Cardiac septum (tissue), 1 donor: ENCODE data around the gene ACP4. TPM values are rescaled to one million over a fixed set of nuclear protein-coding genes. Genes with fewer than 3 reads are reported as not detected.
"Not testable (repeated sequence)": the region's sequence is repeated elsewhere in the genome, so short reads cannot be mapped to it uniquely, and the experiment has no call there.

ENCODE experiments used
- DNase-seq: peaks from one replicate; pipeline ENCODE4 v3.0.0-alpha.2; 2020; ENCODE audit warnings: low spot score
- intact Hi-C: fragments of 100-400 bp; cut with DNase I; formaldehyde crosslinking; loops from one replicate; pipeline ENCODE4 v1.14.0; 2022
- long read RNA-seq: library from polyadenylated mRNA; unstranded; transcript quantifications from one replicate; pipeline ENCODE4 v2.0.0, GENCODE V29; 2021
- total RNA-seq: library from RNA; stranded (reverse); fragmentation: NEBNext Ultra II Directional; extraction: Animal tissue kit (Norgen Biotek cat#: 25700); gene quantifications from one replicate; pipeline ENCODE4 v1.2.1, GENCODE V29; 2021
- donor health status: DM: no; HTN: no; CAD: no.

ACP4 gene, protein sequence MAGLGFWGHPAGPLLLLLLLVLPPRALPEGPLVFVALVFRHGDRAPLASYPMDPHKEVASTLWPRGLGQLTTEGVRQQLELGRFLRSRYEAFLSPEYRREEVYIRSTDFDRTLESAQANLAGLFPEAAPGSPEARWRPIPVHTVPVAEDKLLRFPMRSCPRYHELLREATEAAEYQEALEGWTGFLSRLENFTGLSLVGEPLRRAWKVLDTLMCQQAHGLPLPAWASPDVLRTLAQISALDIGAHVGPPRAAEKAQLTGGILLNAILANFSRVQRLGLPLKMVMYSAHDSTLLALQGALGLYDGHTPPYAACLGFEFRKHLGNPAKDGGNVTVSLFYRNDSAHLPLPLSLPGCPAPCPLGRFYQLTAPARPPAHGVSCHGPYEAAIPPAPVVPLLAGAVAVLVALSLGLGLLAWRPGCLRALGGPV
- total RNA-seq = not detected
- long read RNA-seq = 0 reads

DNA sequence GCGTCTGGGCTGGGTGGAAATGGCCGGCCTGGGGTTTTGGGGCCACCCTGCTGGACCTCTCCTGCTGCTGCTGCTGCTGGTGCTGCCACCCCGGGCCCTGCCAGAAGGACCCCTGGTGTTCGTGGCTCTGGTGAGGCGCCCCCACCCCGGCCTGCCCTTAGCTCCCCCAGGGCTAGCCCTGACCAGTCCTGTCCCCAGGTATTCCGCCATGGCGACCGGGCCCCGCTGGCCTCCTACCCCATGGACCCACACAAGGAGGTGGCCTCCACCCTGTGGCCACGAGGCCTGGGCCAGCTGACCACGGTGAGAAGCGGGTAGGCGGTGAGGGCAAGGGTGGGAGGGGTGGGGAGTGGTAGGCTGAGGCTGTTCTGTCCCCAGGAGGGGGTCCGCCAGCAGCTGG, at the start of gene ACP4:
Gene ACP4, plus strand, starts transcription at position 20 of the 400 bp plus-strand sequence. Its CDS starts 0 bp downstream, at position 20.
- intact Hi-C loops = no loop called here
- no peak for DNase-seq

DNA sequence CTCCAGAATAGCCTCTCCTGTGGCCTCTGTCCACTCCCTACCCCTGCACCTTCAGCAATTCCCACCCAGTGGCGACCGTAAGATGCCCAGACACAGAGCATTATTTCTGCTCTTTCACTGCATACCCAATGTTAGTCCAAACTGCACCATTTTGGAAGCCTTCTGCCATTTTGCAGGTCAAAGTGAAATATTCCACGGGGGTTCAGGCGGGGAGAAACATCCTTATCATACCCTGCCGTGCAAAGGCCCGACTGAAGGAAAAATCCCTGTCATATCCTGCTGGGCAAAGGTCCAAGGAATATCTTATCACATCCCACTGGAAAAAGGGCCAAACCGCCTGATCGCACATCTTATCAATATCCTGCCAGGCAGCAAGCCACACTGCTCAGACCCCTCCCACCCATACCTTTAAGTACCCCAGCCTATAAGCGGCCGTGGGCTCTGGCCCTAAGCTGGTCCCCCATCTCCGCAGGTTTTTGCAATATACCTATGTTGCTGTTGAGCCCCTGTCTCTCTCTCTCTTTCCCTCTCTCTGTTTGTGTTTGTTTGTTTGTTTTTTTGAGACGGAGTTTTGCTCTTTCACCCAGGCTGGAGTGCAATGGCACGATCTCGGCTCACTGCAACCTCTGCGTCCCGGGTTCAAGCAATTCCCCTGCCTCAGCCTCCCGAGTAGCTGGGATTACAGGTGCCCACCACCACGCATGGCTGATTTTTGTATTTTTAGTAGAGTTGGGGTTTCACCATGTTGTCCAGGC, 48.9 kb upstream of the ACP4 start:
- no peak for DNase-seq
- intact Hi-C loops = no loop called here

DNA sequence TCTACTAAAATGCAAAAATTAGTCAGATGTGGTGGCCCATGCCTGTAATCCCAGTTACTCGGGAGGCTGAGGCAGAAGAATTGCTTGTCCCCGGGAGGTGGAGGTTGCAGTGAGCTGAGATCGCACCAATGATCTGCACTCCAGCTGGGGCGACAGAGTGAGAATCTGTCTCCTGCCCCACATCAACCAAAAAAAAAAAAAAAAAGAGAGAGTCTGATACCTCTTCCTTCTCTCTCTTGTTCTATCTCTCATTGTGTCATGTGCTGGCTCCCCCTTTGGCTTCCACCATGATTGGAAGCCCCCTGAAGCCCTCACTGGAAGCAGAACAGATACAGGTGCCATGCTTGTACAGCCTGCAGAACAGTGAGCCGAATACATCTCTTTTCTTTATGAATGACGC, 46.7 kb upstream of the ACP4 start:
- no peak for DNase-seq
- intact Hi-C loops = no loop called here

DNA sequence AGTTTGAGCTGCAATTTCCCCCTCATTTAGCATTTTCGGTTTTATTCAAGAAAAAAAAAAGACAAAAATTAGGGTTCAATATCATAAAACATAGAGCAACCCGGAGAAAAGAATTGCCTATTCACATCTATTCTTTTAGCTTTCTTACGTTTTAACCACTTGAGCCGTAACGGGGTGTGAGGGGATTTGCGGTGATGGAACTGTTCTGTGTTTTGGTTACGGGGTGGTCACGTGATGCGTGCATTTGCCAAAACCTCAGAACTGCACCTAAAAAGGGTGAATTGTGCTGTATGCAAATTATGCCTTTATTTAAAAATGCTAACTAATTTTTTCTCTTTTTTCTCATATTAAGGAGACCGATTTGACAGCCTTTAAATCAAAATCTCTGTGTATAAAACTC, 45.0 kb upstream of the ACP4 start:
- intact Hi-C loops = no loop called here
- DNase-seq = no peak

DNA sequence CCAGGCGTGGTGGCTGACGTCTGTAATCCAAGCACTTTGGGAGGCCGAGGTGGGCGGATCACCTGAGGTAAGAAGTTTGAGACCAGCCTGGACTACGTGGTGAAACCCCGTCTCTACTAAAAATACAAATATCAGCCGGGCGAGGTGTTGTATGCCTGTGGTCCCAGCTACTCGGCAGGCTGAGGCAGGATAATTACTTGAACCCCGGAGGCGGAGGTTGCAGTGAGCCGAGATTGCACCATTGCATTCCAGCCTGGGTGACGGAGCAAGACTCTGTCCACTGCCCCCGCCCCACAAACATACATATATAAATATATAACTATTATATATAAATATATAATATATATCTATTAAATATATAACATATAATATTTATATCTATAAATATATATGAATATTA, 43.1 kb upstream of the ACP4 start:
- intact Hi-C loops, DNase-seq: not testable (repeated sequence)

DNA sequence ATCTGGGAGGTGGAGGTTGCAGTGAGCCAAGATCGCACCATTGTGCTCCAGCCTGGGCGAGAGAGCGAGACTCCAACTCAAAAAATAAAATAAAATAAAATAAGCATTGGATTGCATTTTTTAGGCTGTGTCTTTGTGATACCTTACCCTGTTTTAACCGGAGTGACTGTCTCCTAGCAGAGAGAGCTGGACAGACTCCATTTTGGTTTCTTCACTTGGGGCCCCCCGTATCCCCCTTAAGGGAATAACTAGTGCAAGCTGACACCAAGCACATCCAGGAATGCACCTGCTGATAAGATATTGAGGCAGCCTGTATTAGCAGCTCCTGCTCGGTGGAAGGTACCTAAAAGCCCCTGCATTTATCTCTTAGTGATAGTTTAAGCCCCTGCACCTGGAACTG, 40.7 kb upstream of the ACP4 start:
- DNase-seq = no peak
- intact Hi-C loops = no loop called here

DNA sequence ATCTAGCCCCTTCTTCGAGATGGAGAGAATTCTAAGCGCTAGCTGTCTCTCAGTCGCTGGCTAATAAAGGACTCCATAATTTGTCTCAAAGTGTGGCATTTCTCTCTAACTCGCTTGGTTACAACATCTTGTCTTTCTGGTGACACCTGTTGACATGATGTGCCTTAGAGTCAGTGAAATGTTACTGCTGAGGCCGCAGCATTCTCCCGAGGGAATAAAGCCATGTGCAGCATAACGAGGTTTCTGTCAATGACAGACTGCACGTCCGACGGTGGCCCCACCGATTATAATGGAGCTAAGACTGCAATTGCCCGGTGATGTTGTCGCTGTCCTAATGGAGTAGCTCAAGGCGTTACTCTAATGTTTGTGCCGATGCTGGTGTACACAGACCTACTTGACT, 40.2 kb upstream of the ACP4 start:
- intact Hi-C loops = no loop called here
- no peak for DNase-seq

DNA sequence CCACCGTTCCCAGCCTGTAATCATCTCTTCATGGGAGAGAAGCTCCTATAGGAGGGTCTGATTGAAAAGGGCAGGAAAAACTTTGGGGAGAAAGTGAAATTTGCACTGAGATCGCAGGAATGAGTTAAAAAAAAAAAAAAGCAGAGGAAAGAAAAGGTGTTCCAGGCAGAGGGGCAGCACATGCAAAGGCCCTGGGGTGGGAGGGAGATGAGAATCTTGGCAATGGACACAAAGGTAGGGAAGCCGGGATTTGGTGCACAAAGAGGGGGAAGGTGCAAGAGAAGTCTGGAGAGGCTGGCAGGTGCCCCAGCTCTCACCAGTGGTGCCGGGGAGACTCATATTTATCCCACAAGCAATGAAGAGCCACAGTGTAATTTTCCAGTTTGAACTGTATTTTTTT, 36.3 kb upstream of the ACP4 start:
- no peak for DNase-seq

DNA sequence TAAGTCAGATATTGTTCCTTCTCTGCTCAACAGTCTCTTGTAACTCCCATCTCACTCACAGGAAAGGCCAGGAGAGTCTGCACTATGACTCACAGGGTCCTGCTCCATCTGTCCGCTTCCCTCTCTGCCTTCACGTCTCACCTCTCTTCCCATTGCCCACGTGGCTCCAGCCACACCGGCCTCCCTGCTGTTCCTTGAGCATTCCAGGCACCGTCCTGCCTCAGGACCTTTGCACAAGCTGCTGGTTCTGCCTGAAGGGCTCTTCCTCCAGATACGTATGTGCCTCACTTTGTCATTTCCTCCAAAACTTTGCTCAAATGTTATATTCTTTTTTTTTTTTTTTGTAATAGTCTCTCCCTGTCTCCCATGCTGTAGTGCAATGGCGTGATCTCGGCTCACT, 34.0 kb upstream of the ACP4 start:
- DNase-seq, intact Hi-C loops: not testable (repeated sequence)

More for the DNA sequence above, 36.3 kb upstream of the ACP4 start:
- intact Hi-C loops = no loop called here

DNA sequence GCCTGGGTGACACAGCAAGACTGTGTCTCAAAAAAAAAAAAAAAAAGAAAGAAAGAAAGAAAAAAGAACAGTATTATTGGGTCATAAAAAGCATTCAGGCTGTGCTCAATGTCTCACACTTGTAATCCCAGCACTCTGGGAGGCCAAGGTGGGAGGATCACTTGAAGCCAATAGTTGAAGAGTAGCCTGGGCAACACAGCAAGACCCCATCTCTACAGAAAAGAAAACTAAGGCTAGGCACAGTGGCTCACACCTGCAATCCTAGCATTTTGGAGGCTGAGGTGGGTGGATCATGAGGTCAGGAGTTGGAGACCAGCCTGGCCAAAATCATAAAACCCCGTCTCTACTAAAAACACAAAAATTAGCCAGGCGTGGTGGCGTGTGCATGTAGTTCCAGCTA, 32.6 kb upstream of the ACP4 start:
- intact Hi-C loops, DNase-seq: not testable (repeated sequence)

DNA sequence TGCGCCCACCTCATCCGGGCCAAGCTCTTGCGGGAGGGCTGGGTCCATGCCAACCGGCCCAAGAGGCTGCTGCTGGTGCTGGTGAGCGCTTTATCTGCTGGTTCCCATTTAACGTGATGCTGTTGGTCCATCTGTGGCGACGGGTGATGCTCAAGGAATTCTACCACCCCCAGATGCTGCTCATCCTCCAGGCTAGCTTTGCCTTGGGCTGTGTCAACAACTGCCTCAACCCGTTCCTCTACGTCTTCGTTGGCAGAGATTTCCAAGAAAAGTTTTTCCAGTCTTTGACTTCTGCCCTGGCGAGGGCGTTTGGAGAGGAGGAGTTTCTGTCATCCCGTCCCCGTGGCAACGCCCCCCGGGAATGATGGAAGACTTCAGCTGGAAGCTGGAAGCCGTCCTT, 31.1 kb upstream of the ACP4 start:
- DNase-seq, intact Hi-C loops: not testable (repeated sequence)

DNA sequence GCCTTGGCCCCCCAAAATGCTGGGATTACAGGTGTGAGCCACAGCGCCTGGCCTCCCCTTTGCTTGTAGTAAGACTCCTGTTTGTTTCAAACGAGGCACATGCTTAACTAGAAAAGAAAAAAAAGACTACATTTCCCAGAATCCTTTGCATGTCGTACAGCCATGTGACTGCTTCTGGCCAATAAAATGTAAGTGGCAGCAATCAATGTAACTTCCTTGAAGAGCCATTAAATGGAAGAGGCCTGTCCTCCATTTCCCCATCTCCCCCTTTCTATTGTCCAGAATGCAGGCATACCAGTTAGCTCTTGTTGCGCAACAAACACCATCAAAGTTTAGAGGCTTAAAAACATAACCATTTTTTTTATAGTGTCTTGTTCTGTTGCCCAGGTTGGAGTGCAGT, 30.3 kb upstream of the ACP4 start:
- intact Hi-C loops = no loop called here
- DNase-seq = no peak

DNA sequence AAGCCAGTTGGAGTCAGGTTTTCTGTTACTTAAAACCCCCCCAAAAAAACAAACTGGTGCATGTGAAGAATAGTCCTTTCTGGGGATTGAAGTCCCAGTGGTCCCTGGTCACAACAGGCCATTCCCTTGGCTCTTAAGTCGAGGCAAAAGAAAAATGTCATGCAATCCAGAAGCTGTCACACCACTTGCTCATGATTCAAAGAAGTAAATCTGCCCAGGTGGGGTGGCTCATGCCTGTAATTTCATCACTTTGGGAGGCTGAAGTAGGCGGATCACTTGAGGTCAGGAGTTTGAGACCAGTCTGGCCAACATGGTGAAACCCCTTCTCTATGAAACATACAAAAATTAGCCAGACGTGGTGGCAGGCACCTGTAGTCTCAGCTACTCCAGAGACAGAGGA, 28.7 kb upstream of the ACP4 start:
- DNase-seq, intact Hi-C loops: not testable (repeated sequence)

DNA sequence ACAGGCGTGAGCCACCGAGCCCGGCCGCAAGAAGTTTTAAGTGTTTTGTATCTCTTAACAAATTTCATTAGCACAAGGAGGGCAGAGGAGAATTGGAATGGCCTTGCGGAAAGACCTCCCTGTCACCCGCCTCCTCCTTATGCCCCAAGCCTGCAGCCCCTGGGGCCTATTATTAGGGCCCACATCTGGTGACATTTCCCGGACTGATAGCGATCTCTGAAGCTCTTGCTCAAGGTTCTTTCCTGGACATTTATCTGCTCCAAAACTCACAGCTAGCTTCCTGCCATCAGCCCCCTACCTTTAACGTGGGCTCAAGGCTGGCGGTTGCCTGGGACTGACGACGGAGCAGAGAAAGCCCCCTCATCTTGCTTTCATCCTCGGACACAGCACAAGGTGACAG, 26.7 kb upstream of the ACP4 start:
- intact Hi-C loops, DNase-seq: not testable (repeated sequence)

DNA sequence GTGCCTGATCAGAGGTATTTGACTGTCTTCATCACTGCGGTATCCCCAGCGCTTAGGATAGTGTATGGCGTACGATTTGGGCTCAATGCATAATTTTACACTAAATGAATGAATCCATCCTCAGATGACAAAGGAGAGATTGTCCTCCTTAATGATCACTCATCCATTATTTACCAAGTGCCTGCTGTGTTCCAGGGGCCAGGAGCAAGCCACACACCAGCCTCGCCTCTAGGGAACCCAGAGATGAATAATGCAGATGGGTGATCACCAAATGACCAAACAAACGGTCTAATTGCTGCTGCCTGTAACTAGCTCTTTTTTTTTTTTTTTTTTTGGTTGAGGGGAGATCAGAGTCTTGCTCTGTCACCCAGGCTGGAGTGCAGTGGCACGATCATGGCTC, 25.8 kb upstream of the ACP4 start:
- DNase-seq = no peak
- intact Hi-C loops = no loop called here

DNA sequence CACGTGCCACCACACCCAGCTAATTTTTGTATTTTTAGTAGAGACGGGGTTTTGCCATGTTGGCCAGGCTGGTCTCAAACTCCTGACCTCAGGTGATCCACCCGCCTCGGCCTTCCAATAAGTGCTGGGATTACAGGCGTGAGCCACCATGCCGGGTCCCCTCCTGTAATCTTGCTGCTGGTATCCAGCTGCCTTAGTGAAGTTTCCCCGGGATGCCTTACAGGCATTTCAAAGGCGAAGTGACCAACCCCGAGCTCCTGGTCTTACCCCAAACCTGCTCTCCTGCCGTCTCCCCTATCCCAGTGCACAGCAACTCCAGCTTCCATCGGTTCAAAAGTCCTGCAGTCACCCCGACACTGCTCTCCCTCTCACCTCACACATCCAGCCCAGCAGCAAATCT, 23.5 kb upstream of the ACP4 start:
- DNase-seq, intact Hi-C loops: not testable (repeated sequence)

DNA sequence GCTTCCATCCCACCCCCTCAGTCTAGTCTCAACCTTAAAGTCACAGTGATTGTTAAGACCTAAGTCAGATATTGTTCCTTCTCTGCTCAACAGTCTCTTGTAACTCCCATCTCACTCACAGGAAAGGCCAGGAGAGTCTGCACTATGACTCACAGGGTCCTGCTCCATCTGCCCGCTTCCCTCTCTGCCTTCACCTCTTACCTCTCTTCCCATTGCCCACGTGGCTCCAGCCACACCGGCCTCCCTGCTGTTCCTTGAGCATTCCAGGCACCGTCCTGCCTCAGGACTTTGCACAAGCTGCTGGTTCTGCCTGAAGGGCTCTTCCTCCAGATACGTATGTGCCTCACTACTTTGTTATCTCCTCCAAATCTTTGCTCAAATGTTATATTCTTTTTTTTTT, 23.0 kb upstream of the ACP4 start:
- intact Hi-C loops, DNase-seq: not testable (repeated sequence)

DNA sequence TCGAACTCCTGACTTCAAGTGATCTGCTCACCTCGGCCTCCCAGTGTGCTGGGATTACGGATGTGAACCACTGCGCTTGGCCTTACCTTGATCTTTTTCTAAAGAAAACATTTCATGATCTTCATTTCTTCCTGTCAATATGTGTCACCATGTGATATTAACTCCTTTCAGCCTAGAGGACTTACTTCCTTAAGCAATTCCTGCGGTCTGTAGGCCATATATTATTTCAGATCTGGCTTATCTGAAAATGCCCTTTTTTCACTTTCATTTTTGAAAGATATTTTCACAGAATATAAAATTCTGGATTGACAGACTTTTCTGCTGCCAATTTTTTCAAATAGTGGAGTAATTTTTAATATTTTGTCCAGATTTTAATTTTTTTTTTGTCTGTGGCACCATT, 21.9 kb upstream of the ACP4 start:
- no peak for DNase-seq
- intact Hi-C loops = no loop called here

DNA sequence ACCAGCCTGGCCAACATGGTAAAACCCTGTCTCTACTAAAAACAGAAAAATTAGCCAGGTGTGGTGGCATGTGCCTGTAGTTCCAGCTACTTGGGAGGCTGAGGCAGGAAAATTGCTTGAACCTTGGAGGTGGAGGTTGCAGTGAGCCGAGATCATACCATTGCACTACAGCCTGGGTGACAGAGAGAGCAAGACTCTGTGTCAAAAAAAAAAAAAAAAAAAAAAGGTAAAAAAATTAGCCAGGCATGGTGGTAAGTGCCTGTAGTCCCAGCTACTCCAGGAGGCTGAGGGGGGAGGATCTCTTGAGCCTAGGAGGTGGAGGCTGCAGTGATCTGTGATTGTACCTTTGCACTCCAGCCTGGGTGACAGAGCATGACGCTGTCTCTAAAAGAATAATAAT, 20.1 kb upstream of the ACP4 start, which contains the start of gene GPR32:
Gene GPR32, plus strand, starts transcription at position 301 of the 400 bp plus-strand sequence. CDS start 137 bp downstream, outside the sequence.
- intact Hi-C loops = not testable (repeated sequence)

DNA sequence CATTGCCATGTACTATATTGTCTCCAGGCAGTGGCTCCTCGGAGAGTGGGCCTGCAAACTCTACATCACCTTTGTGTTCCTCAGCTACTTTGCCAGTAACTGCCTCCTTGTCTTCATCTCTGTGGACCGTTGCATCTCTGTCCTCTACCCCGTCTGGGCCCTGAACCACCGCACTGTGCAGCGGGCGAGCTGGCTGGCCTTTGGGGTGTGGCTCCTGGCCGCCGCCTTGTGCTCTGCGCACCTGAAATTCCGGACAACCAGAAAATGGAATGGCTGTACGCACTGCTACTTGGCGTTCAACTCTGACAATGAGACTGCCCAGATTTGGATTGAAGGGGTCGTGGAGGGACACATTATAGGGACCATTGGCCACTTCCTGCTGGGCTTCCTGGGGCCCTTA, 19.3 kb upstream of the ACP4 start:
- intact Hi-C loops = no loop called here
- DNase-seq = no peak

More for the DNA sequence above, 20.1 kb upstream of the ACP4 start, which contains the start of gene GPR32:
- not testable (repeated sequence) for DNase-seq

DNA sequence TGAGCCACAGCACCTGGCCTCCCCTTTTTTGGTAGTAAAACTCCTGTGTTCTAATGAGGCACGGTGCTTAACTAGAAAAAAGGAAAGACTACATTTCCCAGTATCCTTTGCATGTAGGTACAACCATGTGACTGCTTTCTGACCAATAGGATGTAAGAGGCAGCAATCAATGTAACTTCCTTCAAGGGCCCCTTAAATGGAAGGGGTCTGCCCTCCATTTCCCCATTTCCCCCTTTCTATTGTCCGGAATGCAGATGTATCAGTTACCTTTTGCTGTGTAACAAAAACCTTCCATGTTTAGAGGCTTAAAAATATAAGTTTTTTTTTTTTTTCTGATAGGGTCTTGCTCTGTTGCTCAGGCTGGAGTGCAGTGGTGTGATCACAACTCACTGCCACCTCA, 17.7 kb upstream of the ACP4 start:
- intact Hi-C loops = no loop called here
- DNase-seq = no peak
